Adipose tissue (tissue), 3 donors: ENCODE data around the gene GPR39. TPM values are rescaled to one million over a fixed set of nuclear protein-coding genes. Genes with fewer than 3 reads are reported as not detected.

Source experiments
- H3K27ac ChIP-seq: one replicate; pipeline ENCODE4 v1.5.1; 2013; ENCODE audit warnings: low read depth, low read length
- WGBS, 3 donors: extraction: QIAGEN DNeasy Blood & Tissue Kit; methylation state at CpG; one replicate each; pipeline ENCODE4 v1.1.7; 2013; 5-methylcytosine and 5-hydroxymethylcytosine counted together
- polyA plus RNA-seq, 3 donors: library from polyadenylated mRNA; stranded (reverse); fragments of 200-250 nt; gene quantifications; one replicate each; pipeline ENCODE4 v1.2.3, GENCODE V29; 2013
- donor health status: healthy with polysubstance abuse.
- donor health status: Bipolar disorder and iron deficiency.
- donor health status: healthy.

GPR39 gene
- polyA plus RNA-seq, 3 donors: 0.54 to 2.9 TPM; not detected in 1

GRCh38 chr2:132540166-132540565, 123.6 kb downstream of the GPR39 start:
- H3K27ac ChIP-seq: no peak overlapping the region
- WGBS, 3 donors: 60 to 84% (median 61%) methylated on average over 4 of the region's 4 CpGs

GRCh38 chr2:132542953-132543569, 126.5 kb downstream of the GPR39 start:
- 46 to 77% (median 65%) methylated on average over 4 of the region's 4 CpGs for WGBS, 3 donors
- H3K27ac ChIP-seq: no peak overlapping the region

- WGBS, 3 donors: 62 to 83% (median 74%) methylated on average over 1 of the region's 1 CpG
- no peak overlapping the region for H3K27ac ChIP-seq
These were observed 127.5 kb downstream of the GPR39 start for GRCh38 chr2:132544006-132544630.

GRCh38 chr2:132547090-132547687, 130.6 kb downstream of the GPR39 start:
- 19 to 21% (median 19%) methylated on average over 5 of the region's 5 CpGs for WGBS, 3 donors
- no peak overlapping the region for H3K27ac ChIP-seq

- H3K27ac ChIP-seq: no peak overlapping the region
- 68 to 77% (median 69%) methylated on average over 11 of the region's 11 CpGs for WGBS, 3 donors
These were observed 133.5 kb downstream of the GPR39 start for GRCh38 chr2:132549935-132550670.

GRCh38 chr2:132550946-132551345, 134.3 kb downstream of the GPR39 start:
- no peak overlapping the region for H3K27ac ChIP-seq
- WGBS, 3 donors: 46 to 64% (median 49%) methylated on average over 2 of the region's 2 CpGs

- 52 to 63% (median 63%) methylated on average over 9 of the region's 9 CpGs for WGBS, 3 donors
- no peak overlapping the region for H3K27ac ChIP-seq
These were observed 141.1 kb downstream of the GPR39 start for GRCh38 chr2:132557694-132558093.

GRCh38 chr2:132559326-132559725, 142.7 kb downstream of the GPR39 start:
- no peak overlapping the region for H3K27ac ChIP-seq
- WGBS, 3 donors: 88 to 94% (median 89%) methylated on average over 12 of the region's 12 CpGs

- H3K27ac ChIP-seq: no peak overlapping the region
- 85 to 100% (median 89%) methylated on average over 2 of the region's 2 CpGs for WGBS, 3 donors
These were observed 143.3 kb downstream of the GPR39 start for GRCh38 chr2:132559921-132560320.

GRCh38 chr2:132560562-132560961, 144.0 kb downstream of the GPR39 start:
- 82 to 84% (median 82%) methylated on average over 2 of the region's 2 CpGs for WGBS, 3 donors
- no peak overlapping the region for H3K27ac ChIP-seq

GRCh38 chr2:132562245-132562644, 145.6 kb downstream of the GPR39 start:
- no peak overlapping the region for H3K27ac ChIP-seq
- WGBS, 3 donors: 85 to 95% (median 92%) methylated on average over 4 of the region's 4 CpGs

GRCh38 chr2:132564065-132564464, 147.5 kb downstream of the GPR39 start:
- WGBS, 3 donors: 76 to 89% (median 86%) methylated on average over 2 of the region's 2 CpGs
- no peak overlapping the region for H3K27ac ChIP-seq

GRCh38 chr2:132566379-132566778, 149.8 kb downstream of the GPR39 start:
- WGBS, 3 donors: 86 to 95% (median 88%) methylated on average over 6 of the region's 6 CpGs
- no peak overlapping the region for H3K27ac ChIP-seq

- H3K27ac ChIP-seq: no peak overlapping the region
- 88 to 93% (median 93%) methylated on average over 5 of the region's 5 CpGs for WGBS, 3 donors
These were observed 151.1 kb downstream of the GPR39 start for GRCh38 chr2:132567682-132568081.

GRCh38 chr2:132568656-132569055, 152.1 kb downstream of the GPR39 start:
- 75 to 85% (median 76%) methylated on average over 3 of the region's 3 CpGs for WGBS, 3 donors
- H3K27ac ChIP-seq: no peak overlapping the region

- 81 to 95% (median 83%) methylated on average over 3 of the region's 3 CpGs for WGBS, 3 donors
- H3K27ac ChIP-seq: no peak overlapping the region
These were observed 156.9 kb downstream of the GPR39 start for GRCh38 chr2:132573444-132574007.

- H3K27ac ChIP-seq: no peak overlapping the region
- 47 to 83% (median 55%) methylated on average over 2 of the region's 2 CpGs for WGBS, 3 donors
These were observed 161.1 kb downstream of the GPR39 start for GRCh38 chr2:132577686-132578085.

- no peak overlapping the region for H3K27ac ChIP-seq
- WGBS, 3 donors: 76 to 85% (median 82%) methylated on average over 5 of the region's 5 CpGs
These were observed 165.0 kb downstream of the GPR39 start for GRCh38 chr2:132581591-132581990.
